GM12874 (cell line): ENCODE results near the gene DNAH8.

Experiments
- TF ChIP-seq, protein P1 (sequence below): IDR thresholded peaks from 2 replicates; pipeline ENCODE4 v1.5.1; 2011; ENCODE audit warnings: low read depth, mild to moderate bottlenecking, control low read depth, low read length, moderate library complexity; ENCODE audit not compliant: insufficient read depth

DNAH8 gene

DNA sequence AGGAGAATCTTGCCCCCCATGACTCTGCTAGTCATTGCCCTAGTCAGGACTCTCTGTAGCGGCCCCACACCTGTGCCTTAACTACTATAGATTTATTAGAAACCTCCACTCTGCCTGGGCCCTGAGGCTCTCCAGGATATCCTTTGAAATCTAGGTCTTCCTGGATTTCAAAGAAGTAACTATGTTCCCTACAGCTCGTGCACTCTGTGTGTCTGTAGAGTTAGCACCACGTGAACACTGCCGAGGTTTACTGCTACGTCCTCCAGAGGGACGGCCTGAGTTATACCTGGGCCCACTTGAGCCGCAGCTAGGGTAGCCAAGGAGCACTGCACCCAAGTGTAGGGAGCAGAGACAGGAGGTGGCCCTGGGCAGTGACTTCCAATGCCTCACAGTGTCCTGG, 353.3 kb downstream of the DNAH8 start:
- TF ChIP-seq, protein P1, sequence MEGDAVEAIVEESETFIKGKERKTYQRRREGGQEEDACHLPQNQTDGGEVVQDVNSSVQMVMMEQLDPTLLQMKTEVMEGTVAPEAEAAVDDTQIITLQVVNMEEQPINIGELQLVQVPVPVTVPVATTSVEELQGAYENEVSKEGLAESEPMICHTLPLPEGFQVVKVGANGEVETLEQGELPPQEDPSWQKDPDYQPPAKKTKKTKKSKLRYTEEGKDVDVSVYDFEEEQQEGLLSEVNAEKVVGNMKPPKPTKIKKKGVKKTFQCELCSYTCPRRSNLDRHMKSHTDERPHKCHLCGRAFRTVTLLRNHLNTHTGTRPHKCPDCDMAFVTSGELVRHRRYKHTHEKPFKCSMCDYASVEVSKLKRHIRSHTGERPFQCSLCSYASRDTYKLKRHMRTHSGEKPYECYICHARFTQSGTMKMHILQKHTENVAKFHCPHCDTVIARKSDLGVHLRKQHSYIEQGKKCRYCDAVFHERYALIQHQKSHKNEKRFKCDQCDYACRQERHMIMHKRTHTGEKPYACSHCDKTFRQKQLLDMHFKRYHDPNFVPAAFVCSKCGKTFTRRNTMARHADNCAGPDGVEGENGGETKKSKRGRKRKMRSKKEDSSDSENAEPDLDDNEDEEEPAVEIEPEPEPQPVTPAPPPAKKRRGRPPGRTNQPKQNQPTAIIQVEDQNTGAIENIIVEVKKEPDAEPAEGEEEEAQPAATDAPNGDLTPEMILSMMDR = no peak

DNA sequence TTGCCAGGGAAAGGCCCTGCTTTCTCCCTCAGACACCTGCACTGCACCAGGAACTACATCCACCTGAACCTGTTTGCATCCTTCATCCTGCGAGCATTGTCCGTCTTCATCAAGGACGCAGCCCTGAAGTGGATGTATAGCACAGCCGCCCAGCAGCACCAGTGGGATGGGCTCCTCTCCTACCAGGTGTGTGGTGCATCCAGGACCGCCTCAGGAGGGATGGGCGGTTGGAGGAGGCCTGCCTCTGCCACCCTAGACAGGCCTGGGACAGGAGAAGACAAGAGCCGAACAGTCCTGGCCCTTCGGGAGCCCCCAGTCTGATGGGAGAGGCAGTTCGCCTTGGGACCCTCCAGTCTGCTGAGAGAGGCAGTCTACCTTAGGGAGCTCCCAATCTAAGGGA, 357.7 kb downstream of the DNAH8 start:
- TF ChIP-seq, protein P1 = no peak

DNA sequence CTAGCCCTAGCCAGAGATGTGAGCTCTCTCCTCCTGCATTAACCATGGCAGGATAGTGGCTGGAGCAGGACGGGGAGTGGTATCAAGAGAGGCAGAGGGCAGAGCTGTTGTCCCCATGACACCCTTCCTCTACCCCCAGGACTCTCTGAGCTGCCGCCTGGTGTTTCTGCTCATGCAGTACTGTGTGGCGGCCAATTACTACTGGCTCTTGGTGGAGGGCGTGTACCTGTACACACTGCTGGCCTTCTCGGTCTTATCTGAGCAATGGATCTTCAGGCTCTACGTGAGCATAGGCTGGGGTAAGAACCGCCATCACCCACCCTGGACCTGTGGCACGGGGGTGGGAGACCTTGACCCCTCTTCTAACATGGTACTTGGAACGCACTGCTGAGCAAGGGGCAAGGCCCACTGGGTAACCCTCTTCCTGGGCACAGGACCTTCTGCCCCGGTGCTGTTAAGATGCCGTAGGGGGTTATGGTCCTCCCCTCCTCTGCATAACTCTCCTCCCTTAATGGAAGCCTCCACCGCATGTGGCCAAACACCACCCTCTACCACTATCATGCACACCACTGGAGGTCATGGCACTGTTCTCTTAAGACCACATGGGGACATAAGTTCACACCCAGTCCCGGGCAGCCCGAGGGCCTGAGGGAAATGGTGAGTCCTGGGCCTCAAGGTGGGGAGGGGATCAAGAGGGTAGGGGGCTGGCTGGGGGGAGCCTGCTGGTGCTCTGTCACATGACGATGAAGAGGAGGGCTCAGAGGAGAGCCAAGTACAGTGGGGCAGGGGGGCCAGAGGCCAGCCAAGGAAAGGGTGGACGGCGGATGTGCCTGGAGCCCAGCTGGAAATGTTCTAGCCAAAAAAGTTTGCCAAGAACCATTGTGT, 358.6 kb downstream of the DNAH8 start:
- TF ChIP-seq, protein P1 = no peak

DNA sequence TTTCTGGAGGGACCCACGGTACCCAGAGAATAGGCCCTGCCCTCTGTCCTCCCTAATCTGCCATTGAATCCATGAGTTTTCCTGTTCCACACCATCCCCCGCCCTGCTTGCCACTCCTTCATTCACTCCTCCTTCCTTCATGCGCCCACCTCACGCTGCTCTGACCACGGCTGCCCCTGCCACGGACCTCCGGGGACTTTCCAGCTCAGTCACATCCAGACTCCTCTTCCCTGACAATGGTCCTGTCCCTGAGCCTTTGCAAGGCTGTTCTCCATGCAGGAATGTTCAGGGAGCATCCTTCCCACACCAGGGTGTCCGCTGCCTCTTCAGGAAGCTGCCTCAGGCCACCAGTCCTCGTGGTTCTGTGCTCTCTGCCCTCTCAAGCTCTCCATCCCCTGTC, 359.4 kb downstream of the DNAH8 start:
- TF ChIP-seq, protein P1 = no peak

DNA sequence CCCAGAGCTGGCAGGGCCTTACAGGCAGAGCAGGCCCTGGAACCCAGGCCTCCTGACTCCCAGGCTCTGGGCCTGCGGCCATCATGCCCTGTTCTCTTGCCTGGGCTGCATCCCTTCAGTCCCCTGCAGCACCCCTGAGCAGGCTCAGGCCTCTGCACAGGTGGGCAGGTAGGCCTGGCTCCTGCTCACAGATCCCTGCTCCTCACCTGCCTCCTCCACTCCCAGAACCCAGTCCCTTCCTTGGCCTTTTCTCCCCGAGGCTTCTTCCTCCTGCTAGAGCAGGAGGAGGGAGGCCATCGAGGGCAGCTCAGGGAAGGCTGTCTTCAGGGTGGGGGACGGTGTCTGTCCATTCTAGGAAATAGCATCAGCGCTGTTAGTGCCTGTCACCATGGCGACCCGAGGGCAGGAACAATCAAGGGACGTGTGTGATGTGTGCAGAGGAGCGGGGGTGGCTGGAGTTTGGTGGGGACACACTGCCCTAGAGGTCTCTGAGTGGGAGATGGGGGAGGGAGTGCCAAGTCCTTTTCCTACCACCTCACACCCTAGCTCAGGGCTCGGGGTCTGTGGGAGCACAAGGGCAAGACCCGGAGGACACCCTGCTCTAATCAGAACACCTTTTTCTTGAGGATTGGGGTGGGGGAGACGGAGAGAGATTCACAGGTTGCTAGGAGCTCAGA, 360.0 kb downstream of the DNAH8 start:
- TF ChIP-seq, protein P1 = no peak

DNA sequence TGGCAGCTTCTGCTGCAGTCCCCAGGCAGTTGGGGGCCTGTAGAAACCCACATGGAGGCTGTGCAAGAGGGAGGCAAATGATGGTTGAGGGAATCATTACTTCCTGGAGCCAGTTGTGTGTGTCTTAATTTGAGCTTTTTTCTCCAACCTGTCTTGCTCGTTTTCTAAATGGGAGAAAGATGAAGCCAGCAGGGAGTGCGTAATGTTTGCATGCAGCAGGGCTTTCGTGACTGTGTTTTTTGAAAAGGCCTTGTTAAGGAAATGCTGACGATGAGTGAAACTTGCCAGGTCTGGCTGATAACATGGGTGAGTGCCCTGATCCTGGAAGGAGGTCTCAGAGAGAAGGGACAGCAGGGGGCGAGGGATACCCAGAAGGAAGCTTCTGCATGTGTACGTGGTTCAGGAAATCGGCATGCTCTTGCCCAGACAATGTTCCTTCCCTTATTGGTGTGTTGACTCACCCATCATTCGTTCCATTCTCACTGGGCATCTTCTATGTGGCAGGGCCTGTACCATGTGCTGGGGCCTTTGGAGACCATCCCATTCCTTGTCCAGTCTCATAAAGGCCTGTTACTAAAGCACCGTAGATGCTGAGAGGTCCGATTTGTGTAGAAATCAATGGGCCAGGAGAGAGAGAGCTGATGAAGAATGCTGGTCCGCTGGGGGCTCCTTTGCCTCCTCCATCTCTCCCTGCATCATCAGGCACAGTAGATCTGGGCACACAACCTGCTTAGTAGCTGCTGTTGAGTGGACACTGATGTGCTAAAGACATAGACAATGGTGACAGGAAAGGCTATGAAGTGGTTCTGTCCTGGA, 360.9 kb downstream of the DNAH8 start:
- TF ChIP-seq, protein P1 = no peak
